NCI-H446 treated with DMSO at 0.1 percent for 48 hours (cell line): Measurements from ENCODE around the gene ZEB1.
"Not testable (repeated sequence)": the region's sequence is repeated elsewhere in the genome, so short reads cannot be mapped to it uniquely, and the experiment has no call there.

Experiments used
- DNase-seq: peaks from one replicate; lab custom pipeline; 2025; lab: John Stamatoyannopoulos, UW

The ZEB1 gene

GRCh38 chr10:31507427-31507826 lies 188.4 kb downstream of the ZEB1 start:
- DNase-seq = no peak

GRCh38 chr10:31508234-31508633 lies 189.2 kb downstream of the ZEB1 start:
- DNase-seq = no peak

GRCh38 chr10:31508882-31509281 lies 189.9 kb downstream of the ZEB1 start:
- DNase-seq = no peak

GRCh38 chr10:31509989-31510388 lies 191.0 kb downstream of the ZEB1 start:
- no peak for DNase-seq

GRCh38 chr10:31515116-31515515 lies 196.1 kb downstream of the ZEB1 start:
- no peak for DNase-seq

- DNase-seq = no peak
Observed at GRCh38 chr10:31515819-31516402, 196.9 kb downstream of the ZEB1 start.

GRCh38 chr10:31520986-31521831 lies 202.2 kb downstream of the ZEB1 start:
- DNase-seq = no peak

GRCh38 chr10:31522820-31523219 lies 203.8 kb downstream of the ZEB1 start:
- DNase-seq = no peak

- DNase-seq = no peak
Observed at GRCh38 chr10:31524460-31524859, 205.4 kb downstream of the ZEB1 start.

GRCh38 chr10:31526178-31526577 lies 207.2 kb downstream of the ZEB1 start:
- DNase-seq = no peak

GRCh38 chr10:31526681-31527080 lies 207.7 kb downstream of the ZEB1 start:
- no peak for DNase-seq

- DNase-seq = no peak
Observed at GRCh38 chr10:31528831-31529230, 209.8 kb downstream of the ZEB1 start.

- no peak for DNase-seq
Observed at GRCh38 chr10:31536302-31536701, 217.3 kb downstream of the ZEB1 start.

GRCh38 chr10:31549896-31550295 lies 230.9 kb downstream of the ZEB1 start:
- DNase-seq = no peak

GRCh38 chr10:31554556-31554955 lies 235.5 kb downstream of the ZEB1 start:
- no peak for DNase-seq

- DNase-seq = no peak
Observed at GRCh38 chr10:31557854-31558253, 238.8 kb downstream of the ZEB1 start.

- DNase-seq = not testable (repeated sequence)
Observed at GRCh38 chr10:31568252-31568861, 249.3 kb downstream of the ZEB1 start.

- peak; percentile 8 for DNase-seq
Observed at GRCh38 chr10:31574577-31574976, 255.6 kb downstream of the ZEB1 start.

- DNase-seq = no peak
Observed at GRCh38 chr10:31578181-31578852, 259.3 kb downstream of the ZEB1 start.

GRCh38 chr10:31578951-31579350 lies 259.9 kb downstream of the ZEB1 start:
- DNase-seq = no peak
